NCI-H2107 treated with DMSO at 0.1 percent for 48 hours (cell line): ENCODE measurements around the gene CDK5R2.

Experiments
- DNase-seq: peaks from one replicate; lab custom pipeline; 2025; ENCODE audit not compliant: unreplicated experiment; lab: John Stamatoyannopoulos, UW

Gene CDK5R2

GRCh38 chr2:219001577-219002394 is 42.3 kb downstream of the CDK5R2 start:
- peak; percentile 91 for DNase-seq

DNA sequence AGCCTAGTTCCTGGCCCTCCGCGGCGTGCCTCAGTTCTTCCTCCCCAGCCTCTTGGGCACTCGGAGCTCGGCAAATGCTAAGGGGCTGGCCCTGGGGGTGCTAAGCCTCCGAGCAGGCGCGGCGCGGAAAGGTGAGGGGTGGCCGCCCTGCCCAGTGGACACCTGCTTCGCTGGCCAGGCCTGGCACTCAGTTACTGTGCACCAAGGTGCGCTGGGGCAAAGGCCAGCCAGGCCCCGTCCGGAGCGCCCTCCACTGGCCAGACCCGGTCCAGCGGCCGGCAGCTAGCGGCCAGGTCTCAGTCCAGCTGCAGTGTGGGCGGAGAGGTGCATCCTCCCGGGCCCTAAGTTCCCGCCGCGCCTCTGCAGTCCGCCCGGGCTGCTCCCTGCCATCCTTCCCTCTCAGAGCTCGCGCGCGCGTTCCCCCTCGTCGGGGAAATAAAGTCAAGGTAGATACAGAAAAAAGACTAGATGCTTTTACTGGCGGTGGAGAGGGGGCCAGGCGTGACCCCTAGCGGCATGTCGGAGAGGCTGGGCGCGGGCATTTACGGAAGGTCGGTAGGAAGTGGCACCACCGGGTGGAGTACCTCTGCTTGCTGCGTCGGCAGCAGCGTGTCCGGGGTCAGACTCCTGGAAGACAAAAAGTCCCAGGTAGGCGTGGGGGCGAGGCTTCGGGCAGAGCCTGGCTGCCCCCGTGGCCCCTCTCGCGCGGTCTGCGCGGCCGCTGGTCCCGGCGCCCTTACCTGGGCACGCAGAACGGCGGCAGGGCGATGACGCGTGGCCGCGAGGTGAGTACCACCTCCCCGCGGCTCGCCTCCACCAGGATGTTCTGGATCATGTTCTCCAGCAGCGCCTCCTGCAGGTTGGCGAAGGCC is 43.2 kb downstream of the CDK5R2 start:
- DNase-seq, result peak; percentile 53

DNA sequence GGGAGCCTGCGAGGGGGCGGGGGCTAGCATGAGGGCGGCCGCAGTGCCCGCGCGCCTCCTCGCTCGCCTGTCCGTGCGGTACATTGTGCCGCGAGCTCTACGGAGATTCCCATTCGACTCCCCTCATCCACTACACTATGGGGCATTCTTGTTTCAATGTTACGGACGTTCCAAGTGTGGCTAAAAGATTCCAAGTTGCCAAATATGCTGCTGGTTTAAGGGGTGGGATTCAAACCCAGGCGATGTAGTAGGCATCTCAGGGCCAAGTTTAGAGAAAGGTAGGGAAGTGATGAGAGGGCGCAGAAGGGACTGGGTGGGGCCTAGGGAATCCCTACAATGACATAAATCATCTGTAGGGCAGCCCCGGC is 43.8 kb downstream of the CDK5R2 start:
- no peak for DNase-seq

- no peak for DNase-seq
Observed at GRCh38 chr2:219003979-219004378, 44.5 kb downstream of the CDK5R2 start.

DNA sequence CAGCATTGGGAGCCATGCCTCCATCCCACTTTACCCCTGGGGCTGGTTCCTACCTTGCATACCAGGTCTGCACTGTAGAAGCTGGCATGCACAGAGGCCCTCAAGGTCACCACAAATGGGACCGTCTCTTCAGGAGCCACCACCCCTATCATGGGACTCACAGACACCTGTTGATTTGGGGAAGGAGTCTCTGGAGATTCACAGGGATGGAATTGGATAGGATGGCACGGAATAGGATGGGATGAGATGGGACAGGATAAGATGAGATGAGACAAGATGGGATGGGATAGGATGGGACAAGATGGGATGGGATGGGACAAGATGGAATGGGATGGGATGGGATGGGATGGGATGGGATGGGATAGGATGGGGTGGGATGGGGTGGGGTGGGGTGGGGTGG is 49.8 kb downstream of the CDK5R2 start:
- no peak for DNase-seq

- no peak for DNase-seq
Observed at GRCh38 chr2:219010162-219010756, 50.8 kb downstream of the CDK5R2 start.

DNA sequence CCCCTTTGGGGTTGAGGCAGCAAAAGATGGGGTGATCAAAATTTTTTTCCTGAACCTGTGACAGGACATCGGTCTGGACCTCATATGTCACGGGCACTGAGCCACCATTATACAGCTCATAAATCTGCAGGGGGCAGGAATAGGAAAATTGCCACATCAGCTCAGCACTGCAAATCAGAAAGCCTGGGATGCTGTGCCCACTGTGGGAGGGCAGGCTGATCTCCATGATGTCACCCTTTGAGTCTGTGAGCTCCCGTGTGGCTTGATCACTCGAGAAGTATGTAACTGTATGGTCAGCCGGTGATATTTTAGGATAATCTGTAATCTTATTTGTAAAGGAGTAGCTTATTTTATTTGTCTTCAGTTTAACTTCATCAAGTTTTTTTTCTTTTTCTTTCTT is 51.4 kb downstream of the CDK5R2 start:
- DNase-seq, result no peak
